Mesenteric fat pad (tissue), 1 donor: Measurements from ENCODE around the gene FCSK. TPM values are rescaled to one million over a fixed set of nuclear protein-coding genes. Genes with fewer than 3 reads are reported as not detected.

Experiments used
- DNase-seq: peaks from one replicate; pipeline ENCODE4 v3.0.0-alpha.2; 2020; ENCODE audit warnings: low spot score
- total RNA-seq: library from RNA; stranded (reverse); fragmentation: NEBNext Ultra II Directional; extraction: Animal tissue kit (Norgen Biotek cat#: 25700); gene quantifications from one replicate; pipeline ENCODE4 v1.2.1, GENCODE V29; 2021
- donor health status: DM: yes; HTN: yes; CAD: no.

The FCSK gene
- total RNA-seq, 1 donor from 2014 or later, result 11.5 TPM

DNA sequence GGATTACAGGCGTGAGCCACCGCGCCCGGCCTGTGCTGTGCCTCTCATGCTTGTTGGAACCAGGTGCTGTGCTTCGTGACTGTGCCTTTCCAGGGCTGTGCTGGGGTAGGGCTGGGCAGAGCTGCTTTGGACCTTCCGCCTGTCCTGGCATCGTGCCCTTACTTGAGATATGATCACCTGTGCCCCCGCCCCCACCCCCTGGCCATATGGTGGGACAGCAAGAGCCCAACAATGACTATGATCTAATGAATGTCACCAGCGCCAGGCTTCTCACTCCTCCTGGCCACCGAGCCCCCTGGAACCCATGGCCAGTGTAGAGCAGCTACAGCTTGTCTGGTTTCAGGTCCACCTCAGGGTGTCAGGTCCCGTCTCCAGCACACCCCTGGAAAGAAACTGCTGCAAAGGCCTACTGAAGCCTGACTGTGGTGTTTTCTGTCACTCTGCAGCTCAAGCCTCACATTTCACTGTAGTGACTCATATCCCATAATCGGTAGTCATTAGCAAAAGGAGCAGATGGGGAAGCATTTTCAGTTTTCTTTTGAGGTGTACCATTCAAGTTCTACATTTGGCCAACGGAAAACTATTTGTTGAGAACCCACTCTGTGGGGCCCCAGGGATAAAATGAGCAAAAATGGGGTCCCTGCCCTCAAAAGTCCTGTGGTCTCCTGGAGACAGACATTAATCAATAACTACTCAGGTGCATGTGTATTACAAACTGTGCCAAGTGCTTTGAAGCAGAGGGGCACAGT, 22.1 kb downstream of the FCSK start:
- DNase-seq, result no peak

- no peak for DNase-seq
Observed at GRCh38 chr16:70478169-70478568, 23.8 kb downstream of the FCSK start.

DNA sequence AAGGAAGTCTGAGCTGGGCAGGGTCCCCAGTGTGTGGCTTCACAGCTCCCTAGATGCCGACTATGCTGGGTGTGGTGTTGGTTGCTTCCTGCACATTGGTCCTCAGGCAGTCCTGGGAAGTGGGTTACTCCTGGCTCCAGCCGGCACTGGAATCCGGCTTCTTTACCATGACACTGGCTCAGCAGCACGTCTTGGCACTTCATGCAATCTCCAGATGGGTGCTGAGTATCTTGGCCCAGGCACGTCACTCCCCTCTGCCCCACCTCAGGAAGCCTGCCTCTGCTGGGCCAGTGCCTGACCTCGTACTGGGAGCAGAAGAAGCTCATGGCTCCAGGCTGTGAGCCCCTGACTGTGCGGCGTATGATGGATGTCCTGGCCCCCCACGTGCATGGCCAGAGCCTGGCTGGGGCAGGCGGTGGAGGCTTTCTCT, 24.5 kb downstream of the FCSK start:
- DNase-seq, result no peak

GRCh38 chr16:70480127-70481105, 26.0 kb downstream of the FCSK start:
- DNase-seq, result no peak

GRCh38 chr16:70481929-70482536, 27.6 kb downstream of the FCSK start:
- DNase-seq, result no peak

GRCh38 chr16:70482624-70483023, 28.2 kb downstream of the FCSK start:
- DNase-seq, result no peak

GRCh38 chr16:70483426-70483825, 29.0 kb downstream of the FCSK start:
- DNase-seq, result no peak

GRCh38 chr16:70484867-70485266, 30.5 kb downstream of the FCSK start:
- no peak for DNase-seq

DNA sequence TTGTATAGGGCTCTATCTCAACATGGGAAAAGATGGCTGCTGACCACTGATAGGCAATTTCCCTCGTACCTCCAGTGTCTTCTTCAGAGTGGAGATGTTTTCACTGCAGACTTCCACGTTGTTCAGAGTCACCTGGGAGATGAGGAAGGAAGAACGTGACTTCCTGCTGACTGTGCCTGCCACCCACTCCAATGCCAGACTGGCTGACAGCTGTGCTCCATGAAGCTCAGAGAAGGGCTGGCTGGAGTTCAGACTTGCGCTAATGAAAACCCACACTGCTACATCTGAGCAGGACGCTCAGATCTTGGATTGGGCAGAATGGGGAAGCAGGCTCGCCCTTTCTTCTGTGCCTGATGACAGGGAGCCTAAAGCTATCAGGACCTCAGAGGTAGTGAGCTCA, 35.9 kb downstream of the FCSK start:
- no peak for DNase-seq

DNA sequence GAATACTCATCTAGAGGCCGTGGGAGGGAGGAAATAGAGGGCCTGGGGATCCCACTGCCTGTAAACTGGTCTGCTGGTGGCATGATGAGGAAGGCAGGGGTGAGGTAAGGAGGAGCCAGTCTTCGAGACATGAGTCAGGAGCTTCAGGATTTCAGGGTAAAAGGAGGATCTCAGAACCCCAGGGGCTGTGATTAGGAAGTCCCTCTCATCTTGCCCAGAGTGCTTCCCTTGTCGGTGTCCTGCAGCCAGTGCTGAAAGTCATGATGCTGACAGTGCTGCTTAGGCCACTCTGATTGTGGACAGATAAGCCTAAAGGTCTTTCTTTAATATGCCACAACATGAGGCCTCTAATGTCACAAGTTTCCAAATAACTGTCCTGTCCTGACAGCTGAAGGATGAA, 39.4 kb downstream of the FCSK start:
- DNase-seq, result no peak

GRCh38 chr16:70494202-70494770, 39.9 kb downstream of the FCSK start:
- no peak for DNase-seq

DNA sequence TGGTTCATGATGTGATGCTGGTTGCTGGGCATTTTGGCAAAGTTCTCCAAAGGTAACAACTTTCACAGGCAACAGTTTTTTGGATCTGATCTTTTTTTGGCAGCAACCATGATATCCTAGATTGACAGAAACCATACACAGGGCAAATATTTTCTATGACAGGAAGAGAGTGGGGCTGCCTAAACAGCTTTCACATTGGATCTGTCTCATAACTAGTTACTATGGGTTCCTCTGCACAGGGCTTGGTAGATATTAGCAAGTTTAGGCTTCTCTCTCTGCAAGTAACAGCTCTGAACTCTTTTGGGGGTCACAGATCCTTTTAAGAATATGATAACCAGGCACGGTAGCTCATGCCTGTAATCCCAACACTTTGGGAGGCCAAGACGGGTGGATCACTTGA, 40.4 kb downstream of the FCSK start:
- no peak for DNase-seq

GRCh38 chr16:70495425-70496182, 41.2 kb downstream of the FCSK start:
- DNase-seq, result no peak

GRCh38 chr16:70496513-70496912, 42.1 kb downstream of the FCSK start:
- DNase-seq, result no peak

DNA sequence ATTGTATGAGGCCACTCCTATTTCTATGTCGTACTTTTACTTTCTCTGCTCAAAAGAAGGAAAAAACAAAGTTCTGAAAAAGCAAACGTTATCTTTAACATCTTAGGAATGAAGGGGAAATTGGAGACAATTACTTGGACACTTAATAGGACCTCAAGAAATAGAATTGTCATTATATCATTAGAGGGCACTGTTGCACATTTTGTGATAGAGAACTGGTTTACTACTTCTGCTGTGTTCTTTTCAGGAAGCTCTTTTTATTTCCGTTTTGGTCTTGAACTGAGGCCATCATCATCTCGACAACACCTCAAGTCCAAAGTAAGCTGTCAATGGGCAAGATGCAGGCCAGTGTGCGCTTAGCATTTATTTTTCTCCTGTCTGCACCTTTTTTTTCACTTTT, 54.4 kb downstream of the FCSK start:
- DNase-seq, result no peak

GRCh38 chr16:70510216-70510615, 55.8 kb downstream of the FCSK start:
- DNase-seq, result no peak

DNA sequence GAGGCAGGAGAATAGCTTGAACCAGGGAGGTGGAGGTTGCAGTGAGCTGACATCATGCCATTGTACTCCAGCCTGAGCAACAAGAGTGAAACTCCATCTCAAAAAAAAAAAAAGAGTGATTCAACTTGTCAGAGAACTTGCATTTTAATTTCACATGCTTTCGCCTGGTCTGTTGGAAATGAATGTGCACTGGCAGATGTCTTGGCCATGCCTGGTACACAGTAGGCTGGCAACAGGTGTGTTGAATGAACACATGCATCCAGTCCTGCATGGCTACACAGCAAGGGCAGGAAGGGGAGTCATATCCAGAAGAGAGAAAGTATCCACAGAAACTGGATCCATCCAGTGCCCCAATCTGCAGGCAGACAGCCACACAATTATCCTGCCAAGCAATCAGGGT, 57.4 kb downstream of the FCSK start:
- no peak for DNase-seq

- DNase-seq, result no peak
Observed at GRCh38 chr16:70512456-70512855, 58.1 kb downstream of the FCSK start.

- DNase-seq, result no peak
Observed at GRCh38 chr16:70520612-70521297, 66.4 kb downstream of the FCSK start.
